ENCODE measurements around the gene GRWD1.

GRCh38 chr19:48450441-48450840, 4.7 kb downstream of the GRWD1 start:
- TF ChIP-seq POLR2A (IDR thresholded peaks at IDR 0.05) (no peak), POLR2AphosphoS5 (IDR thresholded peaks at IDR 0.05) (no peak)
